SIG-M5 treated with dmso at 0.1 percent for 504 hours (cell line): Measurements from ENCODE around the gene CAMK2B.

Source experiments
- DNase-seq: peaks from one replicate; lab custom pipeline; 2025; ENCODE audit not compliant: unreplicated experiment; lab: John Stamatoyannopoulos, UW

The CAMK2B gene

DNA sequence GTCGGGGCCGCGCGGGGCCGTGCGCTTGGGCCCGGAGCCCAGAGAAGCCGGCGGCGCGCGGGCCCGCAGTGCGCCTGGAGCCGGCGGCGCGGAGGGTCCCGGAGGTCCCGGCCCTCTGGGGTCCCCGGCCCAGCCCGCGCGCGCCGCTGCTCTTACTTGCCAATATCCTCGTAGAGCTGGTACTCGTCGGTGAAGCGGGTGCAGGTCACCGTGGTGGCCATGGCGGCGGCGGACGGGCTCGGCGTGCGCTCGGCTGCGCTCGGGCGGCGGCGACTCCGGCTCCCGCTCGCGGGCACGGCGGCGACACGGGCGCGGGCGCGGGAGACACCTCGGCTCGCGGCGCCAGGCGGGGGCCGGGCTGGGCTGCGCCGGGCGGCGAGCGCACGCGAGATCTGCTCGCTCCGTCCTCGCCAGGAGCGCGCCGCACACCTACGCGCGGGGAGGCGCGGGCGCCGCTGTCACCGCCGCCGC lies at the start of gene CAMK2B:
Gene CAMK2B, minus strand, starts transcription at position 394 of the 471 bp plus-strand sequence. Its CDS starts 173 bp downstream, at position 221.
- no peak for DNase-seq

DNA sequence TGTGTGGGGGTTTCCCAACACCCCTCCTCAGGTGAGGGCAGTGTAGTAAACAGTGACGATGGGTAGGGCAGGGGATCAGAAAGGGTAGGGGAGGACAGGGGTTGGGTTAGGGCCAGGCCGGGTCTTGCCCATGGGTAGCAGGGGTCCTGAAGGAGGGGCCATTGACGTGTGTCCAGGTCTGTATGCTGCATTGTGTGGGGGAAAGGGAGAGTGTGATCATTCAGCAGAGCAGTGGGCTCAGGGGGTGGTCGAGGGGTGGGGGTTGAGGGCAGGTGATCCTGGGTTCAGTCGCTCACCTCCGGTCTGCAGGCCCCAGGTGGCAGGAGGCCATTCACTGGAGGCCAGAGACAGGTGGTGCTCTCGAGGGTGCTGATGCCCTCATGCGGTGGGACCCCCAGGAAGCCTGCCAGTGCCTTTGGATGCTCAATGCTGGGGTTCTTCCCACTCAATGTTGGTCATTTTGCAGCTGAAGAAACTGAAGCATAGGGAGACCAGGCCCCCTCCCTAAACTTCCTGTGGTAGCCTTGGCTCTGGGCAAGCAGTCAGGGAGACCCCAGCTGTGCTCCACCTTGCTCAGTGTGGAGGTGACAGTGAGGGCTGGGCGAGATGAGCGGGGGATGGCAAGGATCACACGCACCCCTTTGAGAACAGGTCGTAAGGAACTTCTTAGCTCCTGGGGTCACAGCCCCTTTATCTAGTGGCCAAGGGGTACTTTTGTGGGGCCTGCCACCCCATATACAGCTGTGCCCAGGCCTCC lies 48.8 kb upstream of the CAMK2B start:
- DNase-seq, result no peak

DNA sequence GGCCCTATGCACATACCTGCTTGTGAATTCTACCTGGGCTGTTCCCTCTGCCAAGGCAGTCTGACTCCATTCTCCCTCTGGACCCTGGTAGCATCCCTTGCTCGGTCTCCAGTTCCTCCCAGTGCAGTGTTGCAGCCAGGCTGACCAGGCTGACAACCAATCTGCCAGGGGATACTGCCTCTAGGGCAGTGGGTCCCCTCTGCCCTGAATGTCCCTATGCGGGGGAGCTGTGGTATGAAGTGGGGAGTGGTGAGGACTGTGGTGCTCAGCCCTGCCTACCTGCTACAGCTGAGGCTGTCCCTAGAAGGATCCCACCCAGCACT lies 48.0 kb upstream of the CAMK2B start:
- DNase-seq, result no peak

DNA sequence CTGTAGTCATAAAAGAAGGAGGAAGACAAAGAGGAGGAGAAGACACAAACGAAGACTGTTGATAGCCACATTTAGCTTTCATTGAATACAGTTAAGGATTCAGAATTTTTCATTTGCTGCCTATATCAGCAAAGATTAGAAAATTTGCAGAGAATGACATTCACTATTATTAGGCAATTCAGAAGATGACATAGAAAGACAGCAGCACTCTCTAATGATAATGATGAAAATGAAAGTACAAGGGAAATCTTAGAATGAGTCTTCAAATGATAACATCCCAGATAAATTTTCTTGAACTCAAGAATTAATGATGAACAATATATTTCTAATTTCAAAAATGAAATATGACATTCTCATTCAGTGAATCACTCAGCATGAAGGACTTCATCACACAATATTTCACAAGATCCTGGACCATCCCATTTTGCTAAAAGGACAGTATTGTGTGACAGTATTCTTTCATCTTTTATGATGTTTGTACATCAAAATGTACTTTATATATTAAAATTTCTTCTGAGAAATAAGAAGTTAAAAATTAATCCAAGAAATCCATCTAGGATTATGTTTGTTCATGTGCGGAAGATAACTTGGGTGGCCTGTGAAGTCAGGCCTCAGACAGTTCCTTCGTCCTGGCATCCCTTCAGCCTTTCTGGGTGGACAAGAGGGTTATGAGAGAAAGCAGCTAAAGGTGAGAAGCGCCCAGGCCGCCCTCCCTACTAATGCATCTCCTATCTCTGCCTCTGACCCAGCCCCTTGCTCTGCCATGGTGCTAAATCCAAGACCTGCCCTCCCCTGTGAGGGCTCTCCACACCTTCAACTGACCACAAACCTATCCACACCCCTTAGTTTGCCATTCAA lies 47.4 kb upstream of the CAMK2B start:
- no peak for DNase-seq

DNA sequence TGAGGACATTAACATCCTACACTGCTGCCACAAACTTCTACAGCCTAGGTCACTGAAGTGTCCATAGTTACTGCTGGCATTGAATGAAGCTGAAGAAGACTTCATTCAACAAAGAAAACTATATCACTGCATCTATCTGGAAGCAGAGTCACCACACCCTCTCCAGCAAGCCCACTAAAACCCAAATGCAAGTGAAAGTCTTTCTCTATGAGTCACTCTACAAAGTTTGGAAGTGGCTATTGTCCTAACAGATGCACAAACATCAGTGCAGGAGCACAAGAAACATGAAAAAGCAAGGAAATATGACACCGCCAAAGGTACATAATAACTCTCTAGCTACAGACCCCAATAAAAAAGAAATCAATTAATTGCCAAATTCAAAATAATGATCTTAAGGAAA lies 43.5 kb upstream of the CAMK2B start:
- DNase-seq, result no peak

DNA sequence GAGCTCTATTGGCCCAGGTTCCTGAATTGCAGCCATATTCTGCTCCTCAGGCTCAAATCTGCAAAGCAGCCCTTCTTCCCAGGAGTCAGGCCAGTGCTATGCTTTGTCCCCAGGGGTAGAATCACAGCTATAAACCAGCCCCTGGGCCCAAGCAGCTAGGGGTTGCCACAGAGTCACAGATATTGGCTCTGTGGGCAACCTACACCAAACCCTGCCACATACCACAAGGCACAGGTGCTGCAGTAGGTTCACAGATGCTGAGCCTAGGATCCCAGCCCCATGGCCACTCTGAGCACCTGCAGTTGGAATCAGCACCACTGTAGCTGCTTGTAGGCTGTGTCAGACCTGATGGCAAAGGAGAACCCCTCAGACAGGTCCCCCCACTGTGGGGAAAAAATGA lies 43.1 kb upstream of the CAMK2B start:
- no peak for DNase-seq

DNA sequence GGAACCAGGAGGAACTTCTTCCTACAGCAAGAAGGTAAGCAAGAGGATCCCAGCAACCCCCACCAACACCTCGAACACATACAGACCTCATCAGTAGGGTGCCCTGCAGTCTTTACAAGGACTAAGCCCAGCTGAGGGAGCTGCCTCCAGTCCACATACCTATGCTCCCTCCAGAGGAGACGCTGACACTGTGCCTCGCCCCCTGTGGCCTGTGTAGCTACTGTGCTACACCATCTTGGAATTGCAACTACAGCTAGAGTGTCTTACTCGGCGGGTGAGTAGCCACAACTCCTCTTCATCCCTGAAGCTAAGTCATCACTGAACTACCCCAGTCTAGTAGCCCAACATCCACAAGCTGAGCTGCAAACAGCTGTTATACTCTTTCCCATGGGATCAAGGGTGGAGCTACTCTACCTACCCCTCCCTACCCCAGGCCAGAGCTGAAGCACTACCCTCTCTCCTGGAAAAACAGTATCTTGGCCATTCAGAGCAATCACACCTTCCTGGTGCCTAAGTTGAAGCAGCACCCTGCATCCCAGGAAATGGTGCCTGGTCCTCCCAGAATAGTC lies 42.2 kb upstream of the CAMK2B start:
- no peak for DNase-seq

DNA sequence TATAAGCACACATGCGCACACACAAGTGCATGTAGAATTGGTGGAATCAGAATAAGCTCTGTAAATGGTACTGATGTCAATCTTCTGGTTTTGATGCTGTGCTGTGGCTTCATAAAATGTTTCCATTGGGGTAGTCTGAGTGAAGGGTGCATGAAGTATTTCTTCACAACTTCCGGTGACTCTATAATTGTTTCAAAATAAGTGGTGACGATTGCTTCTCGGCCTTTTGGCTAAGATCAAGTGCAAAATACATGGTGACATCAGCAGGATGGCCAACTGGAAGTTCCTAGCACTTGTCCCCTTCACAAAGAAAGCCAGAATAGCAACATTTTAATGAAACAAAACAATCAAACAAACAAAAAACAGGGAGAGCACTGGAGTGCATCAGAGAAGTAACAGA lies 41.6 kb upstream of the CAMK2B start:
- peak; percentile 50 for DNase-seq

DNA sequence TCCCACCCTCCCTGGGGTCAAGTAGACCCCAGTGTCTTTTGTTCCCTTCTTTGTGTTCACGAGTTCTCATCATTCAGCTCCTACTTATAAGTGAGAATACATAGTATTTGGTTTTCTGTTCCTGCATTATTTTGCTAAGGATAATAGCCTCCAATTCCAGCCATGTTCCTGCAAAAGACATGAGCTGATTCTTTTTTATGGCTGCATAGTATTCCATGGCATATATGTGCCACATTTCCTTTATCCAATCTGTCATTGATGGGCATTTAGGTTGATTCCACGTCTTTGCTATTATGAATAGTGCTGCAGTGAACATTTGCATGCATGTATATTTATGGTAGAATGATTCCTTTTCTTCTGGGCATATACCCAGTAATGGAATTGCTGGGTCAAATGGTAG lies 28.3 kb upstream of the CAMK2B start:
- no peak for DNase-seq

DNA sequence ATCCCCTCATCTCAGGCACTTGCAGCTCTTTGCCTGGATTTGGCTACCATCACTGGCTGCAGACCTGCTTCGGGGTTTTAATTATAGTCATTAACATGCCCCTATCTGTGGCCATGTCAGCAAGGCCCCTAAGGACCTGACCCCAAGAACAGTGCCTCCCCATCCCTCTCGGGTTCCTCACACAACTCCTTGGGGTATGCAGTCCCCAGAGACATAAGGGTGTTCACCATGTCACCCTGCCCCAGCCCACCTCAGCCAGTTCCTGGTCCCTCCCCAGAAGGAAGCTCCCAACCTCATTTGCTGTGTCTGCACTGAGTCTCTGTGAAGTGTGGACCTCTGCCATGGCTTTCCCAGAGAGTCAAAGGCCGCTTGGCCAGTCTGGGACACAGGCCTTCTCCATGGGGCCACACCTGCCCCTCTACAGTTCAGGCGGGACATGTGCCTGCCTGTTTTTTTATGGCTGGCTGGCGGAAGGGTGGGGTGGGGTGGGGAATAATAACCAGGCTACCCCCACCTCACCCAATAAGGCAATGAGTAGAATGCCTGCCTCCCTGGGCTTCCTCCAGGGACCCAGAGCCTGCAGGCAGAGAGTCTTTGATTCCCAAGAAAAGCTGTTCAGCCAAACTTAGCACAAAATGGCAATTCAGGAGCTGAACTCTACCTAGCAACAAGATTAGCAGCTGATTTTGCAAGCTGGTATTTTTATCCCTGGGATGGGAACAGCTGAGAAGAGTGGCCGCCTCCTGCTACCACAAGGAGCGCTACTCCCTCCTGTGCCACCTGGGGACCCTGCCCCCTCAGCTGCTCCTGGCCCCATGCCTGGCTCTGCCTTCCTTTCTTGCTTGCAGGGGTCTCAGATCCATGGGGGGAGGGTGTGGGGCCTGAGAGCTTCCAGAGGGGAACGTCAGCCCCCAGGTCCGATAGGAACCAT lies 23.7 kb upstream of the CAMK2B start:
- DNase-seq, result peak; percentile 5

DNA sequence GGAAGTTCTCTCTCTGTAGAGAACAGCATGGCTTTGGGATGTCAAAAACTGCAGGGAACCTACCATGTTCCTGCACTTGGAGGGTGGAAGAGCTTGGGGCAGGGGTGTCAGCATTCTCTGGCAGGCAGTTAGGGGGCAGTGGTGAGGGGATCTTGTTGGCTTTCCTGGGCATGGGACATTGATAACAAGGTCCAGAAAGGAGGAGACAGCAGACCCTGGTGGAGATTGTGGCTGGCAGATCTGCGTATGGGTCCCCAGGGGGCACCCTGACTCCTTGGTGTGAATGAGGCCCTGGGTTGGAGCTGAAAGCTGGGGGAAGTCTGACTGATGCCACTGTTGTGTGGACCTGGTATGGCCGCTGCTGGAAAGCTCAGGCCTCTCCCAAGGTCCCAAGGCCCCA lies 22.9 kb upstream of the CAMK2B start:
- peak; percentile 8 for DNase-seq

DNA sequence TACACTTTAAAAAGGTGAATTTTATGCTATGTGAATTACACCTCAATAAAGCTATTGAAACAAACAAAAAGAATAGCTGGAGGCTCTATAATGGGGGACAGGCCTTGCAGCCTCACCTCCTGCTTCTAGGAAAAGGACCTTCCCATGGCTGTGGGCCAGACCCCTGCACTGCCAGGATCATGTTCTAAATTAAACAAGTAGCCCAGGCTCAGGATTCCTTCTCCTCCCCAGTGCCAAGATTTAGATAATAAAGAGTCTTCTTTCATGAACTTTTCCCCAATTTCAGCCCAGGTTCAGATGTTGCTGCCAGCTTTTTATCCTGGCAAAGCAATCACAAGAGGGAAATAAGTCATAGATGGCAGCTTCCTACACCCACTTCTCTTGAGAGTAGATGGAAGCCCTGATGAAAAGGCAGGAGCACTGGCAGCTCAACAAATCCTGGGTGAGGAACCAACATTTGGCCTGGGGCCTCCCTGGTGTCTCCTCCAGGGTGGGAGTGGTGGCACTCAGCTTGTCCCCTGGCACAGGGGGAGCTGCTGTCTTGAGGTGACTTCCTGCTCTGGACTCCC lies 22.2 kb upstream of the CAMK2B start:
- no peak for DNase-seq

DNA sequence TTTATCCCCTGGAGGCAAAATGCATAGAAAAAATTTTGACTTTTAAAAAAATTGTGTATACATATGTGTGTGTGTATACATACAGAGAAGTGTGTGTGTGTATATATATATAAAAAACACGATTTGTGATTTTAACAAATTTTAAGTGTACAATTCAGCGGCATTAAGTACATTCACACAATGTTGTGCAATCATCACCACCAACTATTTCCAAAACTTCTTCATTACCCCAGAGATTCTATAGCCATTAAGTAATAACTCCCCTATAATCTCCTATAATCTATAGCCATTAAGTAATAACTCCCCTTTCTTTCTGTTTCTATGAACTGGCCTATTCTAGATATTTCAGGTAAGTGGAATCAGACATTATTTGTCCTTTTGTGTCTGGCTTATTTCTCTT lies 20.7 kb upstream of the CAMK2B start:
- no peak for DNase-seq

DNA sequence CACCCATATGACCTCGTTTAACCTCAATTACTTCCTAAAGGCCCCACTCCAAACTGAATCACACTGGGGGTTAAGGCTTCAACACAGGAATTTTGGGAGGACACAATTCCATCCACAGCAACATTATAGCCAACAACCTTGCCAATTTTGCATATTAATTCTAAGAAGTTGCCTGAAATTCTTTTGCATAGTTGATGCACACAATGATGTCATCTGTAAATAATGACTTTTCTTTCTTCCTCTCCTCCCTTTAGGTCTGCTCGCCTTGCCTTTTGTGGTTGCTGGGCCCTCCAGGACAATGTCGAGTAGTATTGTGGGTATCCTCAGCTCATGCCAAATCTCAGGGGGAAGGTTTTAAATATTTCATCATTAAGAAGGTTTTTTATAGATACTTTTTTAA lies 16.0 kb upstream of the CAMK2B start:
- no peak for DNase-seq

DNA sequence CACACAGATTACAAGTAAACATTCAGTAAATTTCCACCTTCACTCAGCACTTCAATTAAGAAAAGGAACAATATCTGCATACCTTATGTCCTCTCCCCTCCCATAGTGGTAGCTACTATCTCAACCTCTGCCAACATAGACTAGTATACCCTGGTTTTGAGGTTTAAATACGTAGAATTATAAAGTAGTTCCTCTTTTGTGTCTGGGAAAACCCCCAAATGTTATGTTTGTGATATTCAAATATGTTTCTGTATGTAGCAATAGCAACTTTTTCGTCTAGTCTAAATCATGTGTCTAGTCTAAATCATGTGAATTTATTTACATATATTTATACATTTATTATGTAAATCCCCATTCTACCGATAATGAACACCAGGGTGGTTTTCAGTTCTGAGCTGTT lies 13.2 kb upstream of the CAMK2B start:
- DNase-seq, result no peak

DNA sequence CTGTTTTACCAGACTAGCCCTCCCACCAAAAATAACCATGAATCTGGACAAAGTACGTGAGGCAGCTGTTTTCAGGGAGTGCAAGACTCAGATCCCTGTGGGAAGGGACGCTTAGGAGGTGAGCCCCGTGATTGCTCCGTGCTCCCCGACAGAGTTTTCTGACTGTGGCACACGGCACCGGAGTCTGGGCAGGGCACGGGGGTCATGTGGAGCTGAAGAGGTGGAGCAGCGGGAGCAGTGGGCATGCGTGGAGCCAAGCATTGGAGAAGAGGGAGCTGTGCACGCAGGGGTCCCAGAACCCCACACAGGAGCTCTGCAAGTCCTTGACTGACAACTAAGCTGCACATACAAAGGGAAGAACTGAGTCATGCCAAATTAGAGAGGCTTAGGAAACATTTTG lies 11.1 kb upstream of the CAMK2B start:
- no peak for DNase-seq

DNA sequence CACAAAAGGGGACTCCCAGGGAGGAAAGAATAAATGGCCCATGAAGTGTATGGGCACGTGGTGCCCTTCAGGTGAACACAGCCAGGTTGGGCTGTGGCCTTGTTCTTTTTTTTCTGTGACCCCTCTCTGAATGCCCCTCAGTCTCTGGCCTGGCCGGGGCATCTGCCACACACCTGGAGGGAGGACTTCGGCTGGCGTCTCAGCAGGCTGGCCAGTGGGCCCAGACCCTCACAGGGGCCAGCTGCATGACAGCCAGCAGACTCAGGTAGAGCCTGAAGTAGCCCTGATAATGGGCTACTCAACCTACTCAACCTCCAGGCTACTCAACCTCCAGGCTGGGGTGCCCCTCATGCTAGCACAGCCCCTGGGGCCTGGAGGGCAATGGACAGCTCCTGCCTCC lies 9.8 kb upstream of the CAMK2B start:
- DNase-seq, result no peak

DNA sequence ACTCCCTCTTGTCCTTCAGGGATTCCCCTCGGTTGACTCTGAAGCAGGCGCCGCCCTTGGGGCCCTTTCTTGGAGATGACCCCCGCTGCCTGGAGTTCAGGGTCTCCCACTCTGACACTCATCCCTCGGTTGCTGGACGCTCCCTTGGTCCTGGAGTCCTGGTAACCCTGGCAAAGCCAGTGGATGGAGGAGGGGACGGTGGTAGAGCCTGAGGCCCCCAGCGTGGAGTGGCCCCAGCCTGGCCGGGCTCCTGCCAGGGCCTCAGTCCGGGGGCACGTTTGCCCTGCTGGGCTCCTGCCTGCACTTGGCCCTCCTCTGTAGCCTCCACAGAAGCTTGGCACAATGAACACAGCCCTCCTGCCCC lies 9.3 kb upstream of the CAMK2B start:
- DNase-seq, result no peak

DNA sequence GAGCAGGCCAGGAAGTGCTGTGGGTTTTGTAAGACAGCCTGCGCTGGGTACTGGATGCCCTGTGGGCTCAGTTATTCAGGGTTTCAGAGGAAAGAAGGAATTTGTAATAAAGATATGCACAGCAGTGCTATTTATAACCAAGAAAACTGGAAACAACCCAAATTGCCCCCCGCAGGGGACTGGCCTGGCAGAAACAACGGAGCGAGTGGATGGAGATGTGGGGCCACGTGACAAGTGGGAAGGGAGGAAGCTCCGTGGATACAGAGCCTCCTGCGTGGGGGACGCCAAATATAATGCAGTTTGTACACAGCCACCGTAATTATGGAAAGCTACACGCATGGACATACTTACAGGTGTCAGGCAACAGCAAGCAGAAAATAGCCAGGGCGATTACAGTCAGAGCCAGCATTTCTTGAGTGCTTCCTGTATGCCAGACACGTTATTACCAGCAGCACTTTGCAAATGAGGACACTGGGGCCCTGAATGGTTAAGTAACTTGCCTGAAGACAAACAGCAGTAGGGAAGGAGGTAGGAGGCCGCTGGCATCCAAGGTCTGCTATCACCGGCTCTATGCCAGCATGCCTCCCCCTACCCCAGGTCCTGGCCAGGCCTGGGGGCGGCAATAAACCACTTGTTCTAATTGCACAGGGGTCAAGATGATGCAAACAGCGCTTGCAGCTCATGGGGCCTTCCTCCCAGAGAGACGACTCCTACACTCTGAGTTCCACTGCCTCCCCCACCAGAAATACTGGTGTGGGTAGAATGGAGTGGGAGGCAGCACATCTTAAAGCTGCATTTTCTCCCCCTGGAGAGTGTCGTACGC lies 8.7 kb upstream of the CAMK2B start:
- DNase-seq, result no peak

DNA sequence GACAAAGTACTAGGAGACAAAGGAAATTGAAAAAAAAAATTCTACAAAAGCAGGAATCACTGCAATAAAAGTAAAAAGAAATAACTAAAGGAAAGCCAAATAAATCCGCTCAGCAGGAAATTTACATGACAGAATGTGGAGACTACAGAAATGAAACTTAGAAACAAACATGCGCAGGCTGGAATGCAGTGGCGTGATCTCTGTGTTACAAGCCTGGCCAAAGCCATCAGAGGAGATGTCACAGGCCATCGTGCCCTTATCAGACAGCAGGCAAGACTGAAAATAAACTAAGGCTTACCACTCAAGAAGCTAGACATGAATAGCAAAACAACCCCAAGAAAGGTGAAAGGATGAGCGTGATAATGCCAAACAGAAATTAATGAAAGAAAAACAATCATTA lies 6.3 kb upstream of the CAMK2B start:
- DNase-seq, result no peak
